ENCODE measurements around the gene TSPEAR.

DNA sequence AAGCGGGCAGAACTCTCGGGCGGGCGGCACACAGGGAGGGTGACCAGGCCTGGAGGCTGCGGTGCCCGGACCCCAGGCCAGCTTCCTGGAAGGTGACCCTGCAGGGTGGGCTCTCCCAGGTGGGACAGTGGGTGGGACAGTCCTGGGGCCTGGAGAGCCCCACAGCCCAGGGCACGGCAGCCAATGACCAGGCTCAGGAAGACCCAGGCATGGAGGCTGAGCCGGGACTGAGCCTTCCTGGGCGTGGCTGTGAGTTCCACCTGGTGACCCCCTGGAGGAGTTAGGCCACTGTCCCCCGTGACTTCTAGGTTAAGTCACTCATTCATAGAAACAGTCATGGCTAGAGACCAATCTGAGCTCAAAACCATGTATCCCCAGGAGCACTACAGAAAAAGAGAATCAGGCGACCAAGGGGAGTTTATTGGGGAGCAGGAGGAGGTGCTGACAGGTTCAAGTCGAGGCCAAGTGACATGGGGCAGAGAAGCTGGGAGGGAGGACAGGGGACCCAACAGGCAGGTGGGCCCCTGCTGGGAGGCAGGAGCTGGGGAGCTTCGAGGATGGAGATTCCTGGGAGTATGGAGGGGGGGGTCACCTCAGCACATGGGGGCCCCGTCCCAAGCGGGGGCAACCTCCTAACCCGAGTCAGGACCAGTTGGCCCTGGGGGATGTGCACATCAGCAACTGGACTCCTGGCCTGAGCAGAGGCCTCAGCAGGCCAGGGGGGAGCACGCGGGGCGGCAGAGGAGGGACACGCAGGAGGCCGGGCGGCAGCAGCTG lies 132.1 kb downstream of the TSPEAR start:
- TF ChIP-seq EZH2phosphoT487 (IDR thresholded peaks at IDR 0.05; ENCODE audit: borderline replicate concordance, low read depth, low read length), result no peak
- TF ChIP-seq, protein P1, sequence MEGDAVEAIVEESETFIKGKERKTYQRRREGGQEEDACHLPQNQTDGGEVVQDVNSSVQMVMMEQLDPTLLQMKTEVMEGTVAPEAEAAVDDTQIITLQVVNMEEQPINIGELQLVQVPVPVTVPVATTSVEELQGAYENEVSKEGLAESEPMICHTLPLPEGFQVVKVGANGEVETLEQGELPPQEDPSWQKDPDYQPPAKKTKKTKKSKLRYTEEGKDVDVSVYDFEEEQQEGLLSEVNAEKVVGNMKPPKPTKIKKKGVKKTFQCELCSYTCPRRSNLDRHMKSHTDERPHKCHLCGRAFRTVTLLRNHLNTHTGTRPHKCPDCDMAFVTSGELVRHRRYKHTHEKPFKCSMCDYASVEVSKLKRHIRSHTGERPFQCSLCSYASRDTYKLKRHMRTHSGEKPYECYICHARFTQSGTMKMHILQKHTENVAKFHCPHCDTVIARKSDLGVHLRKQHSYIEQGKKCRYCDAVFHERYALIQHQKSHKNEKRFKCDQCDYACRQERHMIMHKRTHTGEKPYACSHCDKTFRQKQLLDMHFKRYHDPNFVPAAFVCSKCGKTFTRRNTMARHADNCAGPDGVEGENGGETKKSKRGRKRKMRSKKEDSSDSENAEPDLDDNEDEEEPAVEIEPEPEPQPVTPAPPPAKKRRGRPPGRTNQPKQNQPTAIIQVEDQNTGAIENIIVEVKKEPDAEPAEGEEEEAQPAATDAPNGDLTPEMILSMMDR (conservative IDR thresholded peaks at IDR 0.05; ENCODE audit: low read length), result no peak

All from OCI-LY7 (cell line).